ENCODE measurements around the gene BICC1.

Gene BICC1

DNA sequence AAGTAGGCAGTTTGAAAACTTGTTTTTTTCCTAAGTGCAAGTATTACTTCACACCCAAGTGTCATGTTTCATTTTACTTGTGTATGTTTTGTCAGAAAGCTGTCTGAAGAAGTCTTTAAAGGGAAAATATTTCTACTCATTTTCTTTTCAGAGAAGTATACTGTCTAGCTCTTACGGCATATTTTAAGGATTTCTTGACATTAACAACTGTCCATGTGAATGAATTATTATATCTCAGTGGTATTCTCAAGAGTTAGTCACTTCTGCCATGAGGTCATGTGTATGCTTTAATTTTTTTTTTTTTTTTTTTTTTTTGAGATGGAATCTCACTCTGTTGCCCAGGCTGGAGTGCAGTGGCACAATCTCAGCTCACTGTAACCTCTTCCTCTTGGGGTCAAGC, 229.5 kb downstream of the BICC1 start:
- DNase-seq (ENCODE audit: low read depth in 2 of 2, low spot score in 1 of 2) = no peak

DNA sequence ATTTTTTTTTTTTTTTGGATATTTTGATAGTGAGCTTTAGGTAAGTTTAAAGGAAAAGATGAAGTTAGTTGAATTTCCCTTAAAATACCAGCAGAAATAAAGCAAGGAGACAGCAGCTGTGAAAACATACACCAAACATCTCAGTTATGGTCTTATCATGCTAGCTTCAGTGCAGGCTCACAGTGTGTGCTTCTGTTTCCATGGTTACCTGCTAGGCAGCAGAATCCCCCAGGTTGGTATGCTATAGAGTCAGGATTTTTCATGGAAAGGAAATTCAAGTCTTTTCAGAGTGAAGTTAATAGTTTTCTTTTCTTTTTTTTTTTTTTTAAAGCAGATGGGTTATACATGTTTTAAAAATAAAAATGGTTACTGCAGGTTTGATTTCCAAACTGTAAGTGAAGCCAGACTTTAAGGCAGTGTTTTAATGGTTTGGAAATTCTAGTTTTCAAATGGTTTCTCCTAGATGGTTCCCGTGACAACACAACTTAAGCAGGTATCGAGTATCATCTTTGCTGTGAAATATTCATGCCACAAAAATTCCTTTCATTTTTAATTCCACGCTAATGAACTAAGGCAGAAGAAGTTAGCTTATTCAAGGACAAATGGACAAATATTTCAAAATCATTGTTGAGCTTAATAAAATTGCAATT, 230.9 kb downstream of the BICC1 start:
- no peak for DNase-seq (ENCODE audit: low read depth in 2 of 2, low spot score in 1 of 2)

DNA sequence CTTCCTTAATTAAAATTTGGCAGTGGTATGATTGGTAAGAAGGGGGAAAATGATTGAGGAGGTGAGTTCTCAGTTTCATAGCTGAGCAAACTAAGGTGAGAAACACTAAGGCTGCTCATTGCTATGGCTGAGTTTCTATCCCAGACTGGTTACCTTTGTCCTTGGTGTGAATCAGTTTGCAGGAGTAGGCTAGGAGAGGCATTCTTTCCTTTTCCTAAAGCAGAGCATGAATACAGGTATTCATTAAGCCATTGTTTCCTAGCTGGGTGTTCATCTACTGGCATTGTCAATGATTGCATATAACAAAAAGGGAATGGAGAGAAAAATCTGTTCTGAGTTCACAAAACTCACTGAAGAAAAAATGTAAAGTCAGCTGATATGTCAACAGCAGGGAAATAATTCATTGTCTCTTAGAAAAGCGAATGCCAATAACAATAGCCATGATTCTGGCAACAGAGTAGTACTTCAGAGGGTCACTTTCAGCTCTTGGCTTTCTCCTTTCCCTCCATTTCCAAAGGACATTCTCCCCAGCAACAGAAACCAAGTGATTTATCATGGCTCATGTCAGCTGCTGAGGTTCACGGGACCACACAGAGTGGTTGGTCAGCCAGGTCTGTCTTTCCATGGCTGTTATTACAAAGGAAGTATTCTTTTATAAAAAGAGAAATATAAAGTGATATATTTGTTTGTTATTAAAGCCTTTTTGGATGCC, 234.0 kb downstream of the BICC1 start:
- DNase-seq (ENCODE audit: low read depth in 2 of 2, low spot score in 1 of 2) = no peak

DNA sequence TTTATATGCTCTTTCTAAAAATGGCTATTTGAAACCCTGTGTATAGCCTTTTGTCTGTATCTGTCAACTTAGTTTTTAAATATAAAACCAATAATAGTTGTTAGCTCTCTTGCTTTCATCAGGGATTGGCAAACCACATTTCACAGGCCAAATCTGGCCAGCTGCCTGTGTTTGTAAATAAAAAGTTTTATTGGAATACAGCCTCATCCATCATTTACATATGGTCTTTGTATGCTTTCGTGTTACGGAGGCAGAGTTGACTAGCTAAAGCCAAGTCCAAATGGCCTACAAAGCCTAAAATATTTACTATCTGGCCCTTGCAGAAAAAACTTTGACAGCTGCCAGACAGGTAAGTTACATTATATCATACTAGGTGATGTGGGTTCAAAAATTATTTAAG, 235.0 kb downstream of the BICC1 start:
- no peak for DNase-seq (ENCODE audit: low read depth in 2 of 2, low spot score in 1 of 2)

GRCh38 chr10:58752665-58753064, 240.0 kb downstream of the BICC1 start:
- DNase-seq (ENCODE audit: low read depth in 2 of 2, low spot score in 1 of 2) = no peak

GRCh38 chr10:58753425-58753824, 240.8 kb downstream of the BICC1 start:
- DNase-seq (ENCODE audit: low read depth in 2 of 2, low spot score in 1 of 2) = no peak

GRCh38 chr10:58754469-58755339, 242.0 kb downstream of the BICC1 start:
- no peak for DNase-seq (ENCODE audit: low read depth in 2 of 2, low spot score in 1 of 2)

DNA sequence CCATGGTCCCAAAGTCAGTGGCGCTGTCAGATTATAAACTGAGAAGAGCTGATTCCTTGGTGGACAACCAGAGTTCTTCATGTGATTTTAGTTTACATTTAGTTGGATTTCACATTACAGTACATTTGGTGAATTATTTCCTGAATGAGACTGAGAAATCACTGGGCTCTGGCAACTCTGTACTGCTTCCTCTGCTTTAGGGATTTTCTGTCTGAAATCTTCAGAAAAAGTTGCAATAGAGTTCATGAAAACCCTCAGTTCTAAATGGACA, 242.6 kb downstream of the BICC1 start:
- no peak for DNase-seq (ENCODE audit: low read depth in 2 of 2, low spot score in 1 of 2)

GRCh38 chr10:58755677-58756076, 243.0 kb downstream of the BICC1 start:
- DNase-seq (ENCODE audit: low read depth in 2 of 2, low spot score in 1 of 2) = no peak

DNA sequence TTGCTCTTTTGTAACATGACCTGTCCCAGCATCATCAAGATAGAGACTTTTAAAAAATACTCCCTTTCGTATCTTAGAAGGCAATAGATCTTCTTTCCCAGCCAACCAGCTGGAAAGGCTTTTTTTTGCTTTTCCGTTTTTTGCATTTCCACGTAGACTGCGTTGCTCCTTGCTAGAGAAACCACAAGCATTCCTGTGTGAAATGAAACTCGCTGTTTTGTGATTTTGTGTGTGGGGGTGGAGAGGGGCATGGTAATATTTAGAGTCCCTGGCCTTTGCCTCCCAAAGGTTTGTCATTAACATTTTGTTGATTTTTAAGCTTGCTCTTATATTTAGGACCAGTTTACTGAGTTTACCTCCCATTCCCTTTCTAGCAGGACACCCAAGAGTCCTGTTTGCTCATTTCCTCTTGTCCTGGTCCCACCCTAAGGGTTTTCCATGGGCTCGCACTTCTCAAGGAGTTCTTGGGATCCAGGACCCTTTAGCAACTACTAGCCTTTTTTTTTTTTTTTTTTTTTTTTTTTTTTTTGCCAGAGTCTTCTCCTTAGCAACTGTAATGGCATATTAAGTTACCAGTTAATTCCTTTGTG, 243.6 kb downstream of the BICC1 start:
- no peak for DNase-seq (ENCODE audit: low read depth in 2 of 2, low spot score in 1 of 2)

- no peak for DNase-seq (ENCODE audit: low read depth in 2 of 2, low spot score in 1 of 2)
Observed at GRCh38 chr10:58757352-58758065, 244.8 kb downstream of the BICC1 start.

DNA sequence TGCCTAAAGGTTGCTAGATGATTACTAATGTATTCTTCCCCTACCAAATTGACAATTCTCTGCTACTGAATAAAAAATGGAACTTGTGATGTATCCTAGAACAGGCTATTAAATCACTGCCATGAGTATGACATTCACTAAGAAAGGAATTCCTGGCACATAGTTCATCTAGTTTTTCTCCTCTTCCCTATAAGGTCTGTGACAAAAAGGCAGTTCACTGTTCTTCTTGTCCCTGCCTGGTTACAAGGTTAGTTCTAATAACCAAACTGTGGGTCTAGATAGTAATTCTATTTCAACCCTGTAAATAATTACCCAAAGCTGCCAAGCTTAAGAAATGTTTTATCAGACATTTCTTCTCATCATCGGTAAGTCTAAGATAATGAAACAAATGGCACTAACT, 245.6 kb downstream of the BICC1 start:
- DNase-seq (ENCODE audit: low read depth in 2 of 2, low spot score in 1 of 2) = no peak

GRCh38 chr10:58764087-58764747, 251.5 kb downstream of the BICC1 start:
- no peak for DNase-seq (ENCODE audit: low read depth in 2 of 2, low spot score in 1 of 2)

- no peak for DNase-seq (ENCODE audit: low read depth in 2 of 2, low spot score in 1 of 2)
Observed at GRCh38 chr10:58765910-58766309, 253.2 kb downstream of the BICC1 start.

GRCh38 chr10:58767652-58768051, 255.0 kb downstream of the BICC1 start:
- no peak for DNase-seq (ENCODE audit: low read depth in 2 of 2, low spot score in 1 of 2)

DNA sequence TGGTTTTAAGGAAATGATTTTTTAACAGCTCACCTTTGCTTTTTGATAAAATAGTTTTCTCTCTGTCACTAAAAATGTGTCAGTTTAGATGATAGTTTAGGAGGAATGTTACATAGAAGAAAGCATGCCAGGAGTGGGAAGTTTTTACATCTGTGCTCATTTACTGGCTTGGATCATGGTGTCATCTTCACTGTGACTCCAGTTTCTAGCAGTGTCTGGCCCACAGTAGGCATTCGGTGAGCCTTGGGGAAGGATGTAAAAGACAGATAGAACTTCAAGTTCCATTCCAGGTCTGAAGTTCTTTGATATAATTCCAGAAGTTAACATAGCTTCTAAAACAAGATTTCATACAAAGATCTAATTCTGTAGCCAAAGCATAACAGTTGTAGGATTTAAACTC, 259.2 kb downstream of the BICC1 start:
- DNase-seq (ENCODE audit: low read depth in 2 of 2, low spot score in 1 of 2) = no peak

DNA sequence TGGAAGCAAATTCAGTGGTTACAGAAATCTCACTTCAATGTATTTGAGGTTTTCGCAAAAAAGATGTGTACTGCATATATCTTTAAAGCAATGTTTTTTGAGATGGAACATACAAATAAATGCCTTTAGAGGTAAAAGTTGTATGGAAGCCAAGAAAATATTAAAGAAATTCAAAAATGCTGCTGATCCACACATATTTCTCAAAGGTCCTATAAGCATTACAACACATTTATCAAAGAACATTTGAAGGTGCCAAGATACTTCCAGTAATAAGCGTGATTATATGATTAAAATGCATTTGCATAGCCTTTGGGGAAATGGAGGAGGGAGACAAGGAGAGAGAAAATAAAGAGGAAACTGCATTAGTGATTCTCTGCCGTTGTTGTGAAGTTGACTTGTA, 260.1 kb downstream of the BICC1 start:
- DNase-seq (ENCODE audit: low read depth in 2 of 2, low spot score in 1 of 2) = no peak

GRCh38 chr10:58773341-58773740, 260.7 kb downstream of the BICC1 start:
- no peak for DNase-seq (ENCODE audit: low read depth in 2 of 2, low spot score in 1 of 2)

DNA sequence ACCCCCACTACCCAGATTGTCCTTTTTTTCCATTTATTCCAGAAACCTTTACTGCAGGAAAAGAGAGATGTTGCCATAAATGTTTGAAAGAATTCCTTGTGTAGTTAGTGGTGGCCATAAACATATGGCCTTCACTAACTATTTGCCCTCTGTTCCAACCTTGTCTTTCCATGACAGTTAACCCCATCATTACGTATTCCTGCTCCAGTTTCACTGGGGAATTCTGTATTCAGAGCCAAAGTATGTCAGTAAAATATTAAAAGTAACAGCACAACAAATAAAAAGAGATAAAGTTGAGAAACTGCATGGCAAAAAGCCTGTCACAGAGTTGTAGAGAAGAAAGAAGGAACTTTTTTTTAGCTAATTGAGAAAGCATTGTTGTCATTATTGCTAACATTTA, 261.3 kb downstream of the BICC1 start:
- no peak for DNase-seq (ENCODE audit: low read depth in 2 of 2, low spot score in 1 of 2)

GRCh38 chr10:58775960-58776567, 263.4 kb downstream of the BICC1 start:
- no peak for DNase-seq (ENCODE audit: low read depth in 2 of 2, low spot score in 1 of 2)
